ENCODE results near the gene RGS14. TPM values are rescaled to one million over a fixed set of nuclear protein-coding genes. Genes with fewer than 3 reads are reported as not detected.

Gene RGS14
- total and polyA plus RNA-seq, 2 donors (not counting 3 experiments of a cell fraction or from before 2014, with no cell fraction given) = 4.3 to 7.3 TPM

- ChIA-PET CTCF (interaction anchor here (0.8 to 5.8 kb wide), 8 partner anchors 11 to 261 kb away, joined by 3 to 64 read pairs (median 4); partner anchors contain the start of gene SLC34A1), POLR2A (interaction anchor here (0.9 kb wide), 1 partner anchor 63 kb away, joined by 3 read pairs; no protein-coding TSS in a partner anchor)
- dilution Hi-C loops (cut with MboI; ENCODE audit: extremely low pct_ligation_motif_present, low sequenced_read_pairs) = no loop called here
- no peak overlapping the region for H3K27ac ChIP-seq (ENCODE audit: insufficient read depth, low read depth, low read length)
- H3K9me1 ChIP-seq (replicated peaks; ENCODE audit: control insufficient read depth, extremely low read depth, insufficient read depth, low read length) = no peaks in the 10 kb centered on the region
- H3K27me3 ChIP-seq (ENCODE audit: control insufficient read depth in 2 of 2, insufficient read depth in 2 of 2, low read length in 2 of 2) = no peaks in the 10 kb centered on the region
- H3K9ac ChIP-seq (replicated peaks; ENCODE audit: extremely low read depth, insufficient read depth, low read length) = no peak overlapping the region
- DNase-seq (ENCODE audit: low read depth, low spot score) = no peak
- intact Hi-C loops (cut with micrococcal nuclease) = no loop called here
- H3K79me2 ChIP-seq (ENCODE audit: control insufficient read depth, insufficient read depth, low read length) = no peaks in the 10 kb centered on the region
- FAIRE-seq = no peak
- no peaks in the 10 kb centered on the region for H4K20me1 ChIP-seq (replicated peaks; ENCODE audit: control insufficient read depth, extremely low read depth, insufficient read depth, low read length)
- no peak overlapping the region for H2AFZ ChIP-seq (ENCODE audit: low read depth, low read length)
- peaks cover 15% of the 10 kb centered on the region for H3K4me1 ChIP-seq (ENCODE audit: control insufficient read depth, extremely low read depth, insufficient read depth, low read length)
- H3K36me3 ChIP-seq (ENCODE audit: control insufficient read depth in 2 of 2, extremely low read depth in 1 of 2, insufficient read depth in 2 of 2, low read length in 2 of 2) = no peaks in the 10 kb centered on the region
- H3K4me2 ChIP-seq (ENCODE audit: insufficient read depth, low read length) = no peak overlapping the region
- TF ChIP-seq MYC (IDR thresholded peaks at IDR 0.05; ENCODE audit: low read depth, low read length) (no peak), FOS (IDR thresholded peaks at IDR 0.05; ENCODE audit: borderline replicate concordance, insufficient read depth, low read length) (no peak), POLR2A (IDR thresholded peaks at IDR 0.05; ENCODE audit: low read depth, low read length) (no peak), EZH2 (IDR thresholded peaks at IDR 0.05; ENCODE audit: borderline replicate concordance, low read depth, low read length, severe bottlenecking) (no peak), GATA2 (IDR thresholded peaks at IDR 0.05; ENCODE audit: insufficient read depth, insufficient read length, low read depth, low read length) (no peak), JUN (IDR thresholded peaks at IDR 0.05; ENCODE audit: borderline replicate concordance, insufficient read depth, insufficient read length, low read depth) (no peak), POLR2AphosphoS5 (IDR thresholded peaks at IDR 0.05; ENCODE audit: insufficient read depth, low read depth, low read length) (no peak)
- TF ChIP-seq, protein P1, sequence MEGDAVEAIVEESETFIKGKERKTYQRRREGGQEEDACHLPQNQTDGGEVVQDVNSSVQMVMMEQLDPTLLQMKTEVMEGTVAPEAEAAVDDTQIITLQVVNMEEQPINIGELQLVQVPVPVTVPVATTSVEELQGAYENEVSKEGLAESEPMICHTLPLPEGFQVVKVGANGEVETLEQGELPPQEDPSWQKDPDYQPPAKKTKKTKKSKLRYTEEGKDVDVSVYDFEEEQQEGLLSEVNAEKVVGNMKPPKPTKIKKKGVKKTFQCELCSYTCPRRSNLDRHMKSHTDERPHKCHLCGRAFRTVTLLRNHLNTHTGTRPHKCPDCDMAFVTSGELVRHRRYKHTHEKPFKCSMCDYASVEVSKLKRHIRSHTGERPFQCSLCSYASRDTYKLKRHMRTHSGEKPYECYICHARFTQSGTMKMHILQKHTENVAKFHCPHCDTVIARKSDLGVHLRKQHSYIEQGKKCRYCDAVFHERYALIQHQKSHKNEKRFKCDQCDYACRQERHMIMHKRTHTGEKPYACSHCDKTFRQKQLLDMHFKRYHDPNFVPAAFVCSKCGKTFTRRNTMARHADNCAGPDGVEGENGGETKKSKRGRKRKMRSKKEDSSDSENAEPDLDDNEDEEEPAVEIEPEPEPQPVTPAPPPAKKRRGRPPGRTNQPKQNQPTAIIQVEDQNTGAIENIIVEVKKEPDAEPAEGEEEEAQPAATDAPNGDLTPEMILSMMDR (IDR thresholded peaks at IDR 0.05; ENCODE audit: extremely low read depth in 1 of 2, insufficient read depth in 1 of 2, low read depth in 1 of 2, low read length in 2 of 2) = no peak
- TF ChIP-seq, protein P2, sequence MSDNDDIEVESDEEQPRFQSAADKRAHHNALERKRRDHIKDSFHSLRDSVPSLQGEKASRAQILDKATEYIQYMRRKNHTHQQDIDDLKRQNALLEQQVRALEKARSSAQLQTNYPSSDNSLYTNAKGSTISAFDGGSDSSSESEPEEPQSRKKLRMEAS (IDR thresholded peaks at IDR 0.05; ENCODE audit: insufficient read depth, insufficient read length) = no peak
- no peak overlapping the region for H3K4me3 ChIP-seq (replicated peaks in 1 of 3; ENCODE audit: insufficient read depth in 1 of 3, low read depth in 1 of 3, low read length in 3 of 3)
- no TSS peak for BruUV-seq (replicated peaks)
- no peaks in the 10 kb centered on the region for H3K9me3 ChIP-seq (replicated peaks; ENCODE audit: control insufficient read depth, insufficient read depth, low read length)
These were observed 15.2 kb downstream of the RGS14 start for GRCh38 chr5:177372910-177373309.
